GM12892 (cell line): ENCODE measurements around the gene STAM2.

Experiments used
- POLR2A ChIP-seq: IDR thresholded peaks from 2 replicates; pipeline ENCODE4 v1.6.1; 2011; ENCODE audit warnings: low read depth, low read length, control low read depth
- POLR2AphosphoS5 ChIP-seq: IDR thresholded peaks from 2 replicates; pipeline ENCODE4 v1.6.1; 2011; ENCODE audit warnings: low read depth, low read length, control low read depth
- TAF1 ChIP-seq: IDR thresholded peaks from 2 replicates; pipeline ENCODE4 v1.6.1; 2011; ENCODE audit warnings: low read depth, mild to moderate bottlenecking, control low read depth, low read length, borderline replicate concordance

GRCh38 chr2:152165306-152165705 is 10.3 kb downstream of the STAM2 start:
- TF ChIP-seq POLR2A (no peak), POLR2AphosphoS5 (no peak), TAF1 (no peak)
